Subcutaneous abdominal adipose tissue (tissue), 5 donors: ENCODE data around the gene RIMS1.

Source experiments
- H3K27ac ChIP-seq: one replicate; pipeline ENCODE4 v1.7.0; 2013; ENCODE audit warnings: low read depth, mild to moderate bottlenecking, inconsistent platforms, low read length, moderate library complexity
- H3K27me3 ChIP-seq, 5 donors: one replicate each; pipeline ENCODE4 v1.7.0; 2013; ENCODE audit warnings: low read length in 5 of 5, inconsistent platforms in 1 of 5; ENCODE audit not compliant: control insufficient read depth in 5 of 5, insufficient read depth in 4 of 5
- H3K36me3 ChIP-seq, 5 donors: one replicate each; pipeline ENCODE4 v1.7.0; 2013; ENCODE audit warnings: low read length in 5 of 5; ENCODE audit not compliant: control insufficient read depth in 5 of 5, insufficient read depth in 5 of 5
- H3K4me1 ChIP-seq, 5 donors: one replicate each; pipeline ENCODE4 v1.7.0; 2013; ENCODE audit warnings: low read length in 5 of 5, mild to moderate bottlenecking in 3 of 5, moderate library complexity in 1 of 5; ENCODE audit not compliant: control insufficient read depth in 5 of 5, insufficient read depth in 5 of 5
- H3K4me3 ChIP-seq, 5 donors: one replicate each; pipeline ENCODE4 v1.7.0; 2013; ENCODE audit warnings: low read length in 5 of 5, low read depth in 1 of 5
- H3K9ac ChIP-seq, 5 donors: one replicate each; pipeline ENCODE4 v1.7.0; 2013; ENCODE audit warnings: low read length in 5 of 5, mild to moderate bottlenecking in 4 of 5, moderate library complexity in 3 of 5
- H3K9me3 ChIP-seq, 5 donors: one replicate each; pipeline ENCODE4 v1.7.0; 2013; ENCODE audit warnings: low read length in 5 of 5; ENCODE audit not compliant: control insufficient read depth in 5 of 5
- donor health status: healthy.
- donor health status: healthy.
- donor health status: healthy.
- donor health status: healthy.
- donor health status: healthy.

The RIMS1 gene

DNA sequence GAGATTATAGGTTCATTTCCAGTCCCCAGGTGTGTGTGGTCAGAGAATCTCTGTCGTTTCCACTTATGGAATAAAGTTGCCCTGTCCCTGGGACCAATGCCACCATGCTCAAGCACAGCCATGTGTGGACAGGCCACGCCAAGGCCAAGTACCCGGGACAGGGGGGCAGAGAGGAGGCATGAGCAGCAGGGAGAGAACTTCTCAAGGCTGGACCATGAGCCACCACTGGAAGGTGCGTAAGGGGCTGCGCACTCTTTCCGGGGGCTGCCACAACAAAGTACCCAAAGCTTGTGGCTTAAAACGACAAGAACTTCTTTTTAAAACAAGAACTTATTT is 526.3 kb downstream of the RIMS1 start:
- H3K9me3 ChIP-seq, result no peaks in the 10 kb centered on the region
- H3K27me3 ChIP-seq, result peaks cover 0 to 9% (median 2%) of the 10 kb centered on the region in 5 donors
- H3K4me3 ChIP-seq, result no peak overlapping the region
- H3K27ac ChIP-seq, result no peak overlapping the region
- H3K4me1 ChIP-seq, result no peaks in the 10 kb centered on the region
- no peak overlapping the region for H3K9ac ChIP-seq
- no peaks in the 10 kb centered on the region for H3K36me3 ChIP-seq

DNA sequence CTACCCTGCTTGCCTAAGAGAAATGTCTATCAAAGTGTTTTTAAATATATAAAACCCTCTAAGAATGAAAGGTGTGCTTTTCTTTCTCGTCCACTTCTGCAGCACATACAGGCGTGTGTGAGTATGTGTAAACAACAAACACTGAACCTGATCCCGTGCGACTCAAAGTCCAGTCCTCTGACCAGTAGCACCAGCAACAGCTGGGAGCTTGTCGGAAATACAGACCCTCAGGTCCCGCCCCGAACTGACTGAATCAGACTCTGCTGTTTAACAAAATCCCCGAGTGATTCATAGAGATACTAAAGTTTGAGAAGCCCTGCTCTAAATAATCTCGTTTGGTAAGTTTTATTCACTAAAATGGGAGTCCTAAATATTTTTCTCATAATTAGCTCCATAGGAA is 527.5 kb downstream of the RIMS1 start:
- H3K4me3 ChIP-seq, result no peak overlapping the region
- H3K27me3 ChIP-seq, result peaks cover 0 to 15% (median 2%) of the 10 kb centered on the region in 5 donors
- H3K4me1 ChIP-seq, result no peaks in the 10 kb centered on the region
- H3K9ac ChIP-seq, result no peak overlapping the region
- H3K9me3 ChIP-seq, result no peaks in the 10 kb centered on the region
- H3K36me3 ChIP-seq, result no peaks in the 10 kb centered on the region
- H3K27ac ChIP-seq, result no peak overlapping the region

DNA sequence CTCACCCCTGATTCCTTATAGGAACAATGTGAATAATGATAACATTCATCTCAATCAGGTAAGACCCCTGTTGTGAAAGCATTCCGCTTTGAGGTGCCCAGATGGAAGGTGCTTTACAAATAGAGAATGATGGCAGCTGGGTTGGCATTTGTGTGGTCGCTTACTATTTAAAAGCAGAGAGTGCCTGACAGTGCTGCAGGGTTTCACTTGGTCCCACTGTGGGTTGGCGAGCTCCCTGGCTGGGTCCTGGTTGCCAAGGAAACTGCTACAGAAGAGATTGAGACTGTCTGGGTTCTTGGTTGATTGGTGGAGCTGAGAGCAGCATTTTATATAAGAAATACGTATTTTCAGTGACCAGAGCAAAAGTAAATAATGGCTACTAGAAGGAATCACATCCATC is 528.3 kb downstream of the RIMS1 start:
- Histone ChIP-seq H3K27me3 (peaks cover 0 to 15% (median 2%) of the 10 kb centered on the region in 5 donors), H3K36me3 (no peaks in the 10 kb centered on the region), H3K9ac (no peak overlapping the region), H3K27ac (no peak overlapping the region), H3K4me1 (no peaks in the 10 kb centered on the region), H3K4me3 (no peak overlapping the region), H3K9me3 (no peaks in the 10 kb centered on the region)

DNA sequence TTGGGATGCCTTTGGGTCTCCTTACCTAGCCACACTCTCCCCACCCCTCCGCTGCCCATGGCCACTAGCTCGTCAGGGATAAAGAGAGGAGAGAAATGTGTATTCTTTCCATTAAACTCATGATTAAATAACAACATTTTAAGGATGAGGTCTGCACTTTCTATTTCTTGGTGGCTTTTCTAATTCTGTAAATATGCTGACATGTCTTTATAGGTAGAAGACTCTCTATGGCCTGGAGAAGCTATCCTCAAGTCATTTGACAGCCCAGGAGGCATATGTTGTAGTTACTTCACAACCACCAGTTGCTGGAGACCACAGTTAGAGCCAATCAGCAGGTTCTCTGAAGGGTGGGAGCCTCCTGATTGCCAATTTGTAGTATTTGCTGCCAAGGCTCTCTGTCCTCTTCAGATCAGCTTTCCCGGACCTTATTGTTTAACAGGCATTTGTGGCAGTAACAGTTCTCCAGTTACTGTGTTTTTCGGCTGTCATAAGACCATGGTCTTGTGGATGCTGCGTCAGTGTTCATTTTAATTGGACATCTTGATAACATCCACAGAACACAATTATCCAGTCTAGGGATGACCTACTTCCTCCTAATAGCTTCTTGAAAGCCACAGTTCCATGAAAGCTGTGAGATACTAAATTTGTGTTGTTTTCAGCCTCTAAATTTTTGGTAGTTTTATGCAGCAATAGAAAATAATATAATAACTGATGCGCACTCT is 530.6 kb downstream of the RIMS1 start:
- no peak overlapping the region for H3K4me3 ChIP-seq
- no peaks in the 10 kb centered on the region for H3K4me1 ChIP-seq
- H3K9me3 ChIP-seq, result no peaks in the 10 kb centered on the region
- H3K9ac ChIP-seq, result no peak overlapping the region
- no peaks in the 10 kb centered on the region for H3K36me3 ChIP-seq
- H3K27ac ChIP-seq, result no peak overlapping the region
- peaks cover 0 to 15% (median 2%) of the 10 kb centered on the region in 5 donors for H3K27me3 ChIP-seq

DNA sequence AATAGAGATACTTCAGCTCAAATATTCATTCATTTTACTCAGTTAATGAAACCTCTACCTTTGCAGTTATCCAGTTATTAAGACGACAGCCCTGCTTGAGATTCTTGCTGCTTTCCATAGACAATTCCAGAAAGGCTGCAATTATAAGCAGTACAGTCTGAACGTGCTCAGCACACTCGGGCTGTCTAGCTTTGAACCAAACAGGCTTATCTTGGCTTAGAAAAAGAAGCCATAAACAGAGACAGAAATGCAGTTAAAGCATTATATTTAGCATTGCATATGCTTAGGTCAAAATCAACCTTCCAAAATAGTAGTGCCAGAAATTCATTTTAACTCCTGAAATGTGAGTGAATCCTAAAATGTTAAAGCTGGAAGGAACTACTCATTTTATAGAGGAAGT is 531.4 kb downstream of the RIMS1 start:
- Histone ChIP-seq H3K27me3 (peaks cover 0 to 13% (median 2%) of the 10 kb centered on the region in 5 donors), H3K9ac (no peak overlapping the region), H3K27ac (no peak overlapping the region)

DNA sequence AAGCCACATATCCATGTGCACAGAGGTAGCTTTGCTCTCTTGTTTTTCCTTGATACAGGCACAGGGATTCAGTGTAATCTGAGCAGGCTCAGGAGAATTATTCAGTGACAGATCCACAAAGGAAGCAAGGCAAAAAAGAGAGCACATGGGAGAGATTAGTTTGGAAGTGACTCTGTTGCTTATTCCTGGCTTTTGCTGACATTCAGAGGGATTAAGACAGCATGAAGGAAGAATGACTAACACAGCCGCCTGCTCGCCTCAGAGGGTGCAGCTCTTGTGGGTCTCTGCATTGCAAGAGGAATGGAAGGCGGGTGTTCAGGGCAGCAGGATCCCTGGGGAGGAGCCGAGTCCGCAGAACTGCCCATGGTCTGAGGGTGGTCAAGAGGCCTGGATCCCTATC is 532.1 kb downstream of the RIMS1 start:
- Histone ChIP-seq H3K4me1 (no peaks in the 10 kb centered on the region), H3K4me3 (no peak overlapping the region), H3K27ac (no peak overlapping the region), H3K27me3 (peaks cover 0 to 9% (median 0%) of the 10 kb centered on the region in 5 donors), H3K9ac (no peak overlapping the region), H3K36me3 (no peaks in the 10 kb centered on the region), H3K9me3 (no peaks in the 10 kb centered on the region)

More for the DNA sequence above, 531.4 kb downstream of the RIMS1 start:
- Histone ChIP-seq H3K4me3 (no peak overlapping the region), H3K36me3 (no peaks in the 10 kb centered on the region), H3K9me3 (no peaks in the 10 kb centered on the region), H3K4me1 (no peaks in the 10 kb centered on the region)

DNA sequence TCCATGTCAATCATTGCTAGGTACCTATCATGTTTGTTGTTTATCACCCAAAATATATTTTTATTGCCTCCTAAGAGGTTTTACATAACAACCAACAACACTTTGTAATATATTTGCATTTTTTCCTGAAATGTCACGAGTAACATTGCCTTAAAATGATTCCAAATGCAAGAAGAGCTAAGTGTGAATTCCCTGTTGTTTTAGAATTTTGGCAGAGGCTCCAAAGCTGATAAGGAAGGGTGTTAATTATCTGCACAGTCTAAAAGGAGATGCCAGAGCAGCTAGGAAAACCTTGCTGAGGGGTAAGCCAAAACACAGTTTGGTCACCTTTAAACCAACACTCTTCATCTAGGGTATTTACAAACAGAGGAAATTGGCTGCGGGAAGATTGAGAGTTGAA is 533.6 kb downstream of the RIMS1 start:
- no peaks in the 10 kb centered on the region for H3K9me3 ChIP-seq
- H3K27me3 ChIP-seq, result peaks cover 0 to 8% (median 0%) of the 10 kb centered on the region in 5 donors
- no peak overlapping the region for H3K9ac ChIP-seq
- H3K4me1 ChIP-seq, result no peaks in the 10 kb centered on the region
- no peak overlapping the region for H3K4me3 ChIP-seq
- no peak overlapping the region for H3K27ac ChIP-seq
- no peaks in the 10 kb centered on the region for H3K36me3 ChIP-seq

DNA sequence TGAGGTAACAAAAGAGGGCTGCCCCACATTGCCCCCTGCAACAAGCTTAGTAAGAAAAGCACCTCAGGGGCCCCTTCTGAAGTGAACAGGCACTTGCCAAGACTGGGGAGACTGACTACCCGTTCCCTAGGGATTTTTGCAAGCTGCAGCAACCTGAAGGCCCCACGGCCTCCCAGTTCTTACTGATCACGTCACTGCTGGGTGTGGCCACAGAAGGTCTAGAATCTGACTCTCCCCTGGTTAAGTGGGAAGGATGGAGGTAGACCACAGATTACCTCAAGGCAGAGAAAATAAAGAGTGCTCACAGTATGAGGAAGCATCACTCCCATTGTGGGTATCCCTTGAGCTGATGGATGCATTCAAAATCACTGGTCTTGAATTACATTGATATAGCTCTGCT is 534.1 kb downstream of the RIMS1 start:
- peaks cover 0 to 6% (median 0%) of the 10 kb centered on the region in 5 donors for H3K27me3 ChIP-seq
- no peaks in the 10 kb centered on the region for H3K4me1 ChIP-seq
- no peak overlapping the region for H3K4me3 ChIP-seq
- H3K9ac ChIP-seq, result no peak overlapping the region
- H3K36me3 ChIP-seq, result no peaks in the 10 kb centered on the region
- no peaks in the 10 kb centered on the region for H3K9me3 ChIP-seq
- no peak overlapping the region for H3K27ac ChIP-seq

DNA sequence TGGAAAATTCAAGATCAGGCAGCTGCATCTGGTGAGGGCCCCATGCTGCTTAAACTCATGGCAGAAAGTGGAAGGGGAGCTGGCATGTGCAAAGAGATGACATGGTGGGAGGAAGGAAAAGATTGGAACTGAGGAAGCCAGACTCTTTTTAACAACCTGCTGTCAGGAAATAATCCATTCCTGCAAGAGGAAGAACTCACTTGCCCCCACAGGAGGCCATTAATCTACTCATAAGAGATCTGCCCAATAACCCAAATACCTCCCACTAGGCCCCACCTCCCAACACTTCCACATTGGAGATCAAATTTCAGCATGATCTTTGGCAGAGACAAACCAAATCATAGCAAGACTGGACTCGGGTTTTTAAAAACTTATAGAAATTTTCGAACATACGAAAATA is 535.0 kb downstream of the RIMS1 start:
- no peak overlapping the region for H3K27ac ChIP-seq
- no peaks in the 10 kb centered on the region for H3K36me3 ChIP-seq
- no peaks in the 10 kb centered on the region for H3K4me1 ChIP-seq
- H3K9ac ChIP-seq, result no peak overlapping the region
- H3K4me3 ChIP-seq, result no peak overlapping the region
- no peaks in the 10 kb centered on the region for H3K9me3 ChIP-seq
- peaks cover 0 to 6% (median 0%) of the 10 kb centered on the region in 5 donors for H3K27me3 ChIP-seq

DNA sequence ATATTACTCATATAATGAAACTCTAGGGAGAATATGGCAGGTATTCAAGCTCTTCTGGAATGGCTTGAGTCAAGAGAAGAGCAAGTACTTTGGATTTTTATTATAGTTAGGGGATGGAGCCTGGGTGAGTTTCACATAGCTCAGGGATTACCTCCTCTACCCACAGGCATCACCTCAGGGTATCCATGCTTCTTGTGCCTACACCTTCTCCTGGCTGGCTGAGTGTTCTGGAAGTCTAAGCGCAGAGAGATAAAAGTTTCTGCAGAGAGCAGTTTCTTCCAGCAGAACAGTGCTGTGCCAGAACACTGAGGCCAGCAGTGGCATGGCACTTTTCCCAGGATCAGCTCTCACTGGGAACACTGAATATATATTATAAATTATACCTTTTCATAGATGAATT is 535.8 kb downstream of the RIMS1 start:
- Histone ChIP-seq H3K27me3 (peaks cover 0 to 6% (median 0%) of the 10 kb centered on the region in 5 donors), H3K9ac (no peak overlapping the region), H3K4me1 (no peaks in the 10 kb centered on the region), H3K27ac (no peak overlapping the region), H3K4me3 (no peak overlapping the region), H3K9me3 (no peaks in the 10 kb centered on the region), H3K36me3 (no peaks in the 10 kb centered on the region)
